Right atrium auricular region (tissue), 2 donors: ENCODE measurements around the gene ARHGAP6. TPM values are rescaled to one million over a fixed set of nuclear protein-coding genes. Genes with fewer than 3 reads are reported as not detected.

Source experiments
- DNase-seq: peaks from one replicate; pipeline ENCODE4 v3.0.0-alpha.2; 2019; ENCODE audit warnings: low spot score
- H3K27ac ChIP-seq, 2 donors: fragments of 200-600 bp; sonication (generic); 1 replicate in 1 of 2; 2 replicates in 1 of 2; pipeline ENCODE4 v1.5.1; 2016 to 2019
- H3K27me3 ChIP-seq, 2 donors: fragments of 200-600 bp; sonication (generic); one replicate each; pipeline versions ENCODE4 v1.5.1 to v1.6.0; 2017 to 2019
- H3K36me3 ChIP-seq: fragments of 200-600 bp; sonication (generic); one replicate; pipeline ENCODE4 v1.5.1; 2016
- H3K4me1 ChIP-seq, 2 donors: fragments of 200-600 bp; sonication (generic); one replicate each; pipeline versions ENCODE4 v1.5.1 to v1.6.0; 2017 to 2019
- H3K4me3 ChIP-seq, 2 donors: fragments of 200-600 bp; sonication (generic); 1 replicate in 1 of 2; 2 replicates in 1 of 2; pipeline ENCODE4 v1.5.1; 2017 to 2019; ENCODE audit warnings: mild to moderate bottlenecking in 1 of 2, moderate library complexity in 1 of 2
- H3K9me3 ChIP-seq, 2 donors: fragments of 200-600 bp; sonication (generic); one replicate each; pipeline ENCODE4 v1.5.1; 2019
- total RNA-seq, 2 donors: library from RNA; depleted of rRNA; stranded (reverse); fragments of >200 nt; gene quantifications; one replicate each; pipeline ENCODE4 v1.1.0, GENCODE V29; 2016
- TF ChIP-seq, protein P1 (sequence below), 2 donors: fragments of 200-600 bp; sonication (generic); IDR thresholded peaks; one replicate each; pipeline ENCODE4 v1.5.1; 2019; ENCODE audit warnings: antibody characterized with exemption in 2 of 2

Gene ARHGAP6
- total RNA-seq, 2 donors from 2014 or later, result 5.1 to 9.4 TPM

DNA sequence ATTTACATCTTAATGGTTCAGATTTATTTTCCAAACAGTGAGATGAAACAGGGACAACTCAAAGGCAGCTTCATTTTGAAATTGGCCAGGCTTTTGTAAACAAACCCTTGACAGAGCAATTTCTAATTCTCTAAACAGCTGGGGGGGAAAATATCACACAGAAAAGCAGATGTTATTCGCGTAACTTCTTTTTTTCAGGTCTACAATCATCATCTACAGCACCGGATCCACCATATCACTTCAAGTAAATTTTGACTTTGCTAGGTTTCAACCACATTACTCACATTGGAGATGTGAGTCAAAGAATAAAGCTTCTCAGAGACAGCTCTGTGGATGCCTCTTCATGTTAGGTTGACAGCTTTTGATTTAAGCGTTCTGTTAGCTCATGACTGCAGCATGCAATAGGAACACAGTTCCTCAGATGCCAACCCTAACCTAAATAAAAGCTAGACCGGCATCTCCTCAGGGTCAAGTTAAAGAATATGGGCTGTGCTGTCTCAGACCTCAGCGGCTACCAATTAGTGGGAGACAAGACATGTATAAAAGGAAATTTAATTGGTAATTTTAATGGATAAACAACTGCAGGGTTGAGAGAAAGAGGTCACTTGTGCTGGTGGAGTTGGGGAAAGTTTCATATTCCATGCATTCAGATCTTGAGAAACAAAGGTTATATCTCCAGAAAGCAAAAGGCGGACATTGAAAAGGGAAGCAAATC is 345.8 kb downstream of the ARHGAP6 start:
- no peak overlapping the region for H3K27ac ChIP-seq
- H3K4me3 ChIP-seq, result no peak overlapping the region
- no peak for DNase-seq
- peaks cover 0 to 13% of the 10 kb centered on the region in 2 donors for H3K9me3 ChIP-seq
- no peaks in the 10 kb centered on the region for H3K4me1 ChIP-seq
- TF ChIP-seq, protein P1, sequence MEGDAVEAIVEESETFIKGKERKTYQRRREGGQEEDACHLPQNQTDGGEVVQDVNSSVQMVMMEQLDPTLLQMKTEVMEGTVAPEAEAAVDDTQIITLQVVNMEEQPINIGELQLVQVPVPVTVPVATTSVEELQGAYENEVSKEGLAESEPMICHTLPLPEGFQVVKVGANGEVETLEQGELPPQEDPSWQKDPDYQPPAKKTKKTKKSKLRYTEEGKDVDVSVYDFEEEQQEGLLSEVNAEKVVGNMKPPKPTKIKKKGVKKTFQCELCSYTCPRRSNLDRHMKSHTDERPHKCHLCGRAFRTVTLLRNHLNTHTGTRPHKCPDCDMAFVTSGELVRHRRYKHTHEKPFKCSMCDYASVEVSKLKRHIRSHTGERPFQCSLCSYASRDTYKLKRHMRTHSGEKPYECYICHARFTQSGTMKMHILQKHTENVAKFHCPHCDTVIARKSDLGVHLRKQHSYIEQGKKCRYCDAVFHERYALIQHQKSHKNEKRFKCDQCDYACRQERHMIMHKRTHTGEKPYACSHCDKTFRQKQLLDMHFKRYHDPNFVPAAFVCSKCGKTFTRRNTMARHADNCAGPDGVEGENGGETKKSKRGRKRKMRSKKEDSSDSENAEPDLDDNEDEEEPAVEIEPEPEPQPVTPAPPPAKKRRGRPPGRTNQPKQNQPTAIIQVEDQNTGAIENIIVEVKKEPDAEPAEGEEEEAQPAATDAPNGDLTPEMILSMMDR (IDR thresholded peaks at IDR 0.05), result no peak
- no peaks in the 10 kb centered on the region for H3K36me3 ChIP-seq
- H3K27me3 ChIP-seq, result no peaks in the 10 kb centered on the region

DNA sequence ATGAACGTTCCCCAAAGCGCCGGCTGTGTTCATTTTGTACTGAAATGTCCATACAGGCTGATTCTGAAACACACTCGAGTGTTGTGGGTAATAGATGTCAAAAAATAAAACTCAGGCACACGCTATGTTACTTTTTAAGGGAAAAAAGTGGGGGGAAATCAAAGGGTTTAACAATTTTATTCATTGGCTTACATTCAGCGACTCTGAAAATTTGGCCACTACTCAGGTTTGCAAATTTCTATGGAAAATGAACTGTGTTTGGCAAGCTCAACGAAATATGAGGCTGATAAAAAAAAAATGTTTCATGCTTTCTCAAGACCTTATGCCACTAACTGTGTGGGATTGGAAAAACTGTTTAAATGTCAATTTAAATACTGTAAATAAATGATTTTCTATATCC is 354.0 kb downstream of the ARHGAP6 start:
- Histone ChIP-seq H3K9me3 (no peaks in the 10 kb centered on the region), H3K27me3 (no peaks in the 10 kb centered on the region), H3K36me3 (no peaks in the 10 kb centered on the region), H3K4me3 (no peak overlapping the region), H3K4me1 (no peaks in the 10 kb centered on the region), H3K27ac (no peak overlapping the region)
- DNase-seq, result no peak
- TF ChIP-seq, protein P1 (IDR thresholded peaks at IDR 0.05), result no peak

DNA sequence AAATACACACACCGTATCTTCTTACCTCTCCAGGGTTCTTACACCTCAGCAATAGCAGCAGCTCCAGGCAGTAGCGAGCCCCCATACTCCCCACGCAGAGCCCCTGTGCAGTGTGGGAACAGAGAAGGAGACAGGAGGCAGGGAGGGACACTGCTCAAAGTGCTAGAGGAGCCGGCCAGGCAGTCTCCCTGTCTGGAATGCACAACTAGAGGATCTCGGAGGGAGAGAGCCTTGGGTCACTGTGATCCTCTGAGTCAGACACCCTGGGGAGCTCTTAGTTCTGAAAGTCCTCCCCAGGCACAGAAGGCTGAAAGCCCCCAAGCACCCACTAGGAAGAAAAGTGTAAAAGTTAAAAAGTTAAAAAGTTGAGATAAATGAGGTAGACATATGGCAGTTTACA is 356.5 kb downstream of the ARHGAP6 start:
- no peaks in the 10 kb centered on the region for H3K4me1 ChIP-seq

DNA sequence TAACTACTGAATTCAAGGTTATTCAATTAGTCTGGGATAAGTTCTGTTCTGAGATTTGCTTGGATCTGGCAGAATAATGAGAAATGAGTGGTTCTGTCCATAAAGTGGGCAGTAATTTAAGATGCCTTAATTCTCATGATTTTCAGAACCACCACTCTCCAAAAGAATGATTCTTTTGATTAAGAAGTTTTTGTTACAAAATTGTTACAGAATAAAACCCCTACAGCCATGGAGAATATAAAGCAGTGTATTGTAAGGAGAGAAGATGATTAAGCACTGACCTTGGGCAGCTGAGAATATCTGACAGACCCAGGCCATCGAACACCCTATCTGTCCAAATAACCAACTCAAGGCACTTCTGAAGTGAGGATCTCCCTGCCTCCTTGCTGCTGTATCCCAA is 360.1 kb downstream of the ARHGAP6 start:
- Histone ChIP-seq H3K4me3 (no peak overlapping the region), H3K9me3 (no peaks in the 10 kb centered on the region), H3K36me3 (no peaks in the 10 kb centered on the region), H3K4me1 (no peaks in the 10 kb centered on the region), H3K27me3 (no peaks in the 10 kb centered on the region), H3K27ac (no peak overlapping the region)
- TF ChIP-seq, protein P1 (IDR thresholded peaks at IDR 0.05), result no peak
- no peak for DNase-seq

More for the DNA sequence above, 356.5 kb downstream of the ARHGAP6 start:
- H3K27ac ChIP-seq, result no peak overlapping the region
- DNase-seq, result no peak
- no peaks in the 10 kb centered on the region for H3K27me3 ChIP-seq
- no peaks in the 10 kb centered on the region for H3K9me3 ChIP-seq
- TF ChIP-seq, protein P1 (IDR thresholded peaks at IDR 0.05), result no peak
- H3K4me3 ChIP-seq, result no peak overlapping the region
- H3K36me3 ChIP-seq, result no peaks in the 10 kb centered on the region

DNA sequence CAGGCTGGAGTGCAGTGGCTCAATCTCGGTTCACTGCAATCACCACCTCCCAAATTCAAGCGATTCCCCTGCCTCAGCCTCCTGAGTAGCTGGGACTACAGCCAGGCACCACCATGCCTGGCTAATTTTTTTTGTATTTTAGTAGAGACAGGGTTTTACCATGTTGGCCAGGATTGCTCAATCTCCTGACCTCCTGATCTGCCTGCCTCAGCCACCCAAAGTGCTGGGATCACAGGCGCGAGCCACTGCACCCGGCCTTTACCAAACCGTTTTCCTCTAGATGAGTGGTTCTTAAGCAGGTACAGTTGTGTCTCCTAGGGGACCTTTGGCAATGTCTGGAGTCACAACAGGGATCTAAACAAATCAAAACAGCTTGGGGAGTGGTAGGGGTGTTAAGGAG is 360.9 kb downstream of the ARHGAP6 start:
- Histone ChIP-seq H3K9me3 (no peaks in the 10 kb centered on the region), H3K4me1 (no peaks in the 10 kb centered on the region), H3K27ac (no peak overlapping the region), H3K36me3 (no peaks in the 10 kb centered on the region), H3K4me3 (no peak overlapping the region), H3K27me3 (no peaks in the 10 kb centered on the region)
- no peak for DNase-seq
- TF ChIP-seq, protein P1 (IDR thresholded peaks at IDR 0.05), result no peak

DNA sequence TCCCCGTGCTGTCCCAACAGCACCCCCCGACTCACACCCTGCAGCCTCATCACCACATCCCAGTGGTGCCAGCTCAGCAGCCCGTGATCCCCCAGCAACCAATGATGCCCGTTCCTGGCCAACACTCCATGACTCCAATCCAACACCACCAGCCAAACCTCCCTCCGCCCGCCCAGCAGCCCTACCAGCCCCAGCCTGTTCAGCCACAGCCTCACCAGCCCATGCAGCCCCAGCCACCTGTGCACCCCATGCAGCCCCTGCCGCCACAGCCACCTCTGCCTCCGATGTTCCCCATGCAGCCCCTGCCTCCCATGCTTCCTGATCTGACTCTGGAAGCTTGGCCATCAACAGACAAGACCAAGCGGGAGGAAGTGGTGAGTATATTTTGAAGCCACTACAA is 367.1 kb downstream of the ARHGAP6 start:
- H3K36me3 ChIP-seq, result no peaks in the 10 kb centered on the region
- no peaks in the 10 kb centered on the region for H3K4me1 ChIP-seq
- no peak overlapping the region for H3K4me3 ChIP-seq
- H3K27ac ChIP-seq, result no peak overlapping the region
- TF ChIP-seq, protein P1 (IDR thresholded peaks at IDR 0.05), result no peak
- H3K27me3 ChIP-seq, result no peaks in the 10 kb centered on the region
- H3K9me3 ChIP-seq, result no peaks in the 10 kb centered on the region
- no peak for DNase-seq
